Activated CD4-positive, alpha-beta T cell treated with anti-CD3 and anti-CD28 coated beads, Interleukin-2, amount 10 ng/mL, durations not matched to agents 24 days and 14 days (primary cell): Measurements from ENCODE around the gene LRRK1. TPM values are rescaled to one million over a fixed set of nuclear protein-coding genes. Genes with fewer than 3 reads are reported as not detected.

Source experiments
- DNase-seq: peaks from one replicate; pipeline ENCODE4 v3.0.0; 2022
- H3K27ac Mint-ChIP-seq: one replicate; pipeline ENCODE4 v1.8.0; 2022; ENCODE audit warnings: mild to moderate bottlenecking, mixed read lengths
- H3K27me3 Mint-ChIP-seq: one replicate; pipeline ENCODE4 v1.8.0; 2022; ENCODE audit warnings: mixed read lengths
- H3K36me3 Mint-ChIP-seq: one replicate; pipeline ENCODE4 v1.8.0; 2022; ENCODE audit warnings: low read depth, mild to moderate bottlenecking, mixed read lengths
- H3K4me1 Mint-ChIP-seq: one replicate; pipeline ENCODE4 v1.8.0; 2021; ENCODE audit warnings: mixed read lengths
- H3K4me3 Mint-ChIP-seq: one replicate; pipeline ENCODE4 v1.8.0; 2022; ENCODE audit warnings: mild to moderate bottlenecking, moderate library complexity, mixed read lengths
- H3K9me3 Mint-ChIP-seq: one replicate; pipeline ENCODE4 v1.8.0; 2021; ENCODE audit warnings: mixed read lengths
- intact Hi-C: fragments of 100-400 bp; cut with micrococcal nuclease; formaldehyde crosslinking; loops from one replicate; pipeline ENCODE4 v1.15.1; 2023
- total RNA-seq: library from RNA; stranded (reverse); gene quantifications from 2 replicates; pipeline ENCODE4 v1.2.3, GENCODE V29; 2022

The LRRK1 gene
- total RNA-seq, 1 donor from 2014 or later = 2.1 TPM

- no peaks in the 10 kb centered on the region for H3K36me3 Mint-ChIP-seq
- H3K9me3 Mint-ChIP-seq = no peaks in the 10 kb centered on the region
- no peak for DNase-seq
- peaks cover 16% of the 10 kb centered on the region for H3K4me1 Mint-ChIP-seq
- peaks cover 14% of the 10 kb centered on the region for H3K27me3 Mint-ChIP-seq
- H3K4me3 Mint-ChIP-seq = no peak overlapping the region
- intact Hi-C loops = no loop called here
- H3K27ac Mint-ChIP-seq = no peak overlapping the region
These were observed 91.6 kb downstream of the LRRK1 start for GRCh38 chr15:101010781-101011180.

DNA sequence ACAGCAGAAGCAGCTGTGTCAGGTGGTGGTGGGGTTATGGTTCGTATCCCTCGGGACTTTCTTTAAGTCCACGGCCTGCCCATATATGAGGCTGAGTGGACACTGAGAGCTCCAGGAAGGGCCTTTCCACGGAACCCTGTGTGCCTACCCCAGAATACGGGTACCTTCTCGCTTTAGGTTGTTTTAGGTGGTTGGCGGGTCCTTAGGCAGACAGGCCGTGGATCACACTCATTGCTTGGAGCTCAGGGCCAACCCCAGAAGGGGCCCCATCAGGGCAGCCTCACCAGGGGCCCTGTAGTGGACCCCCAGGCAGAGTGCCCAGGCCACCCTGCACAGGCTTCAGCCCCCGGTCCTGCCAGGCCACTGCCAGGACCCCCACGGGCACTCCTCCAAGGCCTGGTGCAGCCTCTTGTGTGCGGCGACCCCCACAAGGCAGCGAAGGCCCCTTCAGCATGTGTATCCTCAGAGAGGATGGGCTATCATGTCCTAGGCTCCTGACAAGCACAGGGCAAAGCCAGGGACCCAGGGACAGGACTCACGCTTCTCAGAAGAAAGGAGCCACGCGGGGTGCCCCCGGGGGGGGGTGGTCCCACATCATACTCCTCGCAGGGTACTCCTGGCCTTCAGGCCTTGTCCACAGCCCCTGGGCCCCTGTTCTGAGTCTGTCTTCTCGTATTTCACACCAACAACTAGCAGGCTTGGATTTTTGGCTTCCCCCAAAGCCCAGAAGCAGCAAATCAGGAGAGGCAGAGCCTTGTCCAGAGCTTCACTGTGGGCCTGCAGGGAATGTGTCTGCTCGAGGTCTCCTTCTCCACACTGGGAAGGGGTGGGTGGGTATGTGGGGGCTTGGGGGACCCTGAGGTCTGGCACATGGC, 93.4 kb downstream of the LRRK1 start:
- Mint-ChIP-seq H3K9me3 (no peaks in the 10 kb centered on the region), H3K4me3 (no peak overlapping the region), H3K27me3 (peaks cover 9% of the 10 kb centered on the region), H3K36me3 (no peaks in the 10 kb centered on the region), H3K27ac (no peak overlapping the region), H3K4me1 (peaks cover 10% of the 10 kb centered on the region)
- intact Hi-C loops = no loop called here
- DNase-seq = no peak

DNA sequence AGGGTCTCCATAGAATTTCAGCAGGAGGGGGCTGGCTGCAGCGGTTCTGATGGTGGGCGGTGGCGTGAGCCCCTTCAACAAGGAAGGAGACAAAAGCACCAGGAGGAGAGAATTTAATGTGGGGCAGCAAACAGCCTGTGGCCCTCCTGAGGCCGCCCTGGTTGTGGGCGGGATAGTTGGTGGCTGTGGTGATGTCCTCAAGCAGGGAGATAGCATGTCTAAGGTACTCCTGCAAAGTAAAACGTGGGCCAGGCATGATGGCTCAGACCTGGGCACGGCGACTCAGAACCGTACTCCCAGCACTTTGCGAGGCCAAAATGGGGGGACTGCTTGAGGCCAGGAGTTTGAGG, 94.0 kb downstream of the LRRK1 start:
- Mint-ChIP-seq H3K27me3 (peaks cover 5% of the 10 kb centered on the region), H3K27ac (no peak overlapping the region), H3K4me1 (peaks cover 5% of the 10 kb centered on the region), H3K36me3 (no peaks in the 10 kb centered on the region), H3K4me3 (no peak overlapping the region), H3K9me3 (no peaks in the 10 kb centered on the region)
- intact Hi-C loops = no loop called here
- DNase-seq = no peak

DNA sequence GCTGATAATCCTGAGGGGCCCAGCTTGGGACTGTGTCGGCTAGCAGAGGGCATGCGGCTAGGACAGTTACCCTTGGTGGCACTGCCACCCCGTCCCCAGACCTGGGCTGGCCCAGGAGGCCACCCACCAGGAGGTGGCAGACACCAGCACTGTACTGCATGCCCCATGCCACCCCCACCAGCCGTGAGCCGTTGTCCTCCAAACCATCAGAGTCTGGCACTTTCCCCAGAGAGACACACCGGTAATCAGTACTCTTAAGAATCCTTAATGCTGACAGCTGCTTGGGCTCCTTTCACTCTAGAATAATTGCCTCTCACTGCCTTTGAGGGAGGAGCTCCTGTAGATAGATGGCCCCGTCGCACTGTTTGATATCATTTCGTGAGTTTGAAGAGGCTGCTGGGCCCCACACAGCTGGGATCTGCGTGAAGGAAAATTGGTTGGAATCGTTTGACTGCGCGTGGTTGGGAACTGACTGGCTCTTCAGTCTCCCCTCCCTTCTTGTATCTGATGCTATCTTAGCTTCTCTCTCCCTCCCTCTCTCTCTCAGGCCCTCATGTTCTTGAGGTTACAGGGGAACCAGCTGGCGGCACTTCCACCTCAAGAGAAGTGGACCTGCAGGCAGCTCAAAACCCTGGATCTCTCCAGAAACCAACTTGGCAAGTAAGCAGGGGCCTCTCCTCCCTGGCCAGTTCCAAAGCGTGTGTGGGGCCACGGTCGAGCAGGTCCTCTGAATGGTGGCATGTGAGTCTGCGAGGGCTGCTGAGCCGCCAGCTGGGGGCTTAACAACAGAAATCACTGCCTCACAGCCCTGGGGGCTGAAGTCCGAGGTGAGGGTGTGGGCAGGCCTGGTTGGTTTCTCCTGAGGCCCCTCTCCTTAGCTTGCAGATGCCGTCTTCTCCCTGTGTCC, 94.9 kb downstream of the LRRK1 start:
- Mint-ChIP-seq H3K4me3 (no peak overlapping the region), H3K9me3 (no peaks in the 10 kb centered on the region), H3K27me3 (peaks cover 3% of the 10 kb centered on the region), H3K36me3 (no peaks in the 10 kb centered on the region), H3K4me1 (peaks cover 2% of the 10 kb centered on the region), H3K27ac (no peak overlapping the region)
- DNase-seq = no peak
- intact Hi-C loops = no loop called here

DNA sequence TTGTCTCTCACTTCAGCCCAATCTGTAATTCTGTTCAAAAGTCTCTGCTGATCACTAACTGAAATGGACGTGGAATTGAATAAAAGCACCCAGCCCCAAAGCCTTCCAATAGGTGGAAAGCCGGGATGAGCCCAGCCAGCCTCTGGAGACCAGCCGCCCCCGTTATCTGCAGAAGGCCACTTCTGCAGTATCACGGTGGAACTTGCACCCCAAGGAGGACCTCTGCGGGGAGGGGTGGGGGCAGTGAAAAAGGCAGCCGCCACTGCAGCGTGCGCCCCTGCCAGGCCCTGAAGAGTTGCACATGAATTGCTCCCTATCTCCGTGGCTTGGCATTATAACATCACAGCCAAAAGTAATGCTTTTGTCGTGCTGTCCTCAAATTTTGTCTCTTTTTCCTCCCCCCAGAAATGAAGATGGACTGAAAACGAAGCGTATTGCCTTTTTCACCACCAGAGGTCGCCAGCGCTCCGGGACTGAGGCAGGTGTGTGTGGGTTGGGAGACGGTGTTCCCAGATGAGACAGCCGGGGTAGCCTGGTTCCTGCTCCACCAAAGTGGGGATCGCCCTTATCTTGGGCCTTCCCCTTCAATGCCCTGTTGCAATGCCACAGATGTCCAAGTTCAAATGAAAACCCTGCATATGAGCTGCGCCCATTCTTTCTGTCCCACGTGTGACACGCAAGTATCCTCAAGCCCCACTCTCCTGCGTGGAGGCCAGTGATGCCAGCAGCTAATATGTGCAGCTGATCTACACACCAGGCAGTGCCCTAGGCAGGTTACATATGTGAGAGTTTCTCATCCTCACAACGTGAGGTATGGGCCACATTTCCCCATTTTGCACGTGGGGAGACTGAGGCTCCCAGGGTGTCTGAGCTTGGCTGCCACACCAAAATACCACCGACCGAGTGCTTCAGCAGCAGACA, 96.0 kb downstream of the LRRK1 start:
- Mint-ChIP-seq H3K9me3 (no peaks in the 10 kb centered on the region), H3K27me3 (peaks cover 5% of the 10 kb centered on the region), H3K27ac (no peak overlapping the region), H3K4me1 (peaks cover 2% of the 10 kb centered on the region), H3K36me3 (no peaks in the 10 kb centered on the region), H3K4me3 (no peak overlapping the region)
- intact Hi-C loops = loop anchor here (1.0 to 5.0 kb wide), 2 partner anchors 72 to 243 kb away; no protein-coding TSS in a partner anchor
- DNase-seq = peak; percentile 91

- Mint-ChIP-seq H3K36me3 (no peaks in the 10 kb centered on the region), H3K27ac (no peak overlapping the region), H3K4me3 (no peak overlapping the region), H3K9me3 (no peaks in the 10 kb centered on the region), H3K27me3 (peaks cover 4% of the 10 kb centered on the region), H3K4me1 (peaks cover 2% of the 10 kb centered on the region)
- DNase-seq = no peak
- intact Hi-C loops = loop anchor here (5.0 kb wide), 1 partner anchor 71 kb away; no protein-coding TSS in a partner anchor
These were observed 97.4 kb downstream of the LRRK1 start for GRCh38 chr15:101016581-101016980.

GRCh38 chr15:101017093-101017754, 98.1 kb downstream of the LRRK1 start:
- Mint-ChIP-seq H3K36me3 (no peaks in the 10 kb centered on the region), H3K4me1 (peaks cover 2% of the 10 kb centered on the region), H3K27me3 (peaks cover 4% of the 10 kb centered on the region), H3K4me3 (no peak overlapping the region), H3K9me3 (no peaks in the 10 kb centered on the region), H3K27ac (no peak overlapping the region)
- intact Hi-C loops = loop anchor here (5.0 kb wide), 1 partner anchor 70 kb away; no protein-coding TSS in a partner anchor
- no peak for DNase-seq

GRCh38 chr15:101018016-101018415, 98.9 kb downstream of the LRRK1 start:
- intact Hi-C loops = loop anchor here (5.0 kb wide), 1 partner anchor 69 kb away; no protein-coding TSS in a partner anchor
- H3K4me3 Mint-ChIP-seq = no peak overlapping the region
- no peaks in the 10 kb centered on the region for H3K9me3 Mint-ChIP-seq
- peaks cover 4% of the 10 kb centered on the region for H3K27me3 Mint-ChIP-seq
- no peaks in the 10 kb centered on the region for H3K36me3 Mint-ChIP-seq
- DNase-seq = no peak
- H3K4me1 Mint-ChIP-seq = peaks cover 2% of the 10 kb centered on the region
- H3K27ac Mint-ChIP-seq = no peak overlapping the region

- intact Hi-C loops = loop anchor here (5.0 kb wide), 1 partner anchor 69 kb away; no protein-coding TSS in a partner anchor
- Mint-ChIP-seq H3K27ac (no peak overlapping the region), H3K4me1 (peaks cover 2% of the 10 kb centered on the region), H3K9me3 (no peaks in the 10 kb centered on the region), H3K27me3 (peaks cover 4% of the 10 kb centered on the region), H3K36me3 (no peaks in the 10 kb centered on the region), H3K4me3 (no peak overlapping the region)
- DNase-seq = no peak
These were observed 99.3 kb downstream of the LRRK1 start for GRCh38 chr15:101018450-101018849.

DNA sequence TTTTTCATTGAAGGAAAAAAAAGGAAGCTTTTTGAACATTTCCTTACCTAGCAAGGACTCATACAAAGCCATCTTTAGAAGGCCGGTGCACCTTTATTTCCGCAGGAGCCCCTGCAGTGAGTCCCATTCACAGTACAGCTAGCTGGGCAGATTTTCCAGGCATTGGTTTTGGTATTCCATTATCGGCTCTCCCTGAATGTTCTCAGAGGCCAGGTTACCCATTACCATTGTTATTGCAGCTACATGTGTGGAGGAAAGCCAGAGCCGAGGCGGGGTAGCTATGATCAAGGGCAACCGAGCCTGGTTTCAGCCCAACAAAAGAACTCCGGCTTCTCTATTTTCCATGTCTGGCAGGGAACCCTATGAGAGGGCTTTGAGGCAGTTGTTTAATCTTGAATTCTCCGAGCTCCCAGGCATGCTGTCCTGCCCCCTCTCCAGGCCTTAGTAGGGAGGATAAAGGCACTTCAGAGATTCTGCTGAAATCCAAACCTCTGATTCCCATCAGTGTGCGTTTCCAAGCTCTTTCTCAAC, 100.3 kb downstream of the LRRK1 start:
- intact Hi-C loops = loop anchor here (5.0 kb wide), 1 partner anchor 68 kb away; no protein-coding TSS in a partner anchor
- H3K4me3 Mint-ChIP-seq = no peak overlapping the region
- peaks cover 3% of the 10 kb centered on the region for H3K27me3 Mint-ChIP-seq
- no peak overlapping the region for H3K27ac Mint-ChIP-seq
- H3K36me3 Mint-ChIP-seq = no peaks in the 10 kb centered on the region
- no peaks in the 10 kb centered on the region for H3K9me3 Mint-ChIP-seq
- peaks cover 2% of the 10 kb centered on the region for H3K4me1 Mint-ChIP-seq
- DNase-seq = no peak

DNA sequence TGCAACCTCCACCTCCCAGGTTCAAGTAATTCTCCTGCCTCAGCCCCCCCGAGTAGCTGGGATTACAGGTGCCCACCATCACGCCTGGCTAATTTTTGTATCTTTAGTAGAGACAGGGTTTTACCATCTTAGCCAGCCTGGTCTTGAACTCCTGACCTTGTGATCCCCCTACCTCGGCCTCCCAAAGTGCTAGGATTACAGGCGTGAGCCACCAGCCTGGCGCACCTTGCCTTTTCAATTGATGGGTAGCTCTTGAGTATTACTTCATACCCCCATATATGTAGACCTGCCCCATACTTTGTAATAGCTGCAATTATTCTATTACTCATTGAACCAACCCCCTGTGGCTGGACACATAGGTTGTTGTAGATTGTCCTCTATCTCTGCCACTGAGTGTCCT, 101.3 kb downstream of the LRRK1 start:
- no peaks in the 10 kb centered on the region for H3K4me1 Mint-ChIP-seq
- no peaks in the 10 kb centered on the region for H3K36me3 Mint-ChIP-seq
- no peak overlapping the region for H3K4me3 Mint-ChIP-seq
- peaks cover 3% of the 10 kb centered on the region for H3K27me3 Mint-ChIP-seq
- no peak for DNase-seq
- intact Hi-C loops = no loop called here
- H3K27ac Mint-ChIP-seq = no peak overlapping the region
- H3K9me3 Mint-ChIP-seq = no peaks in the 10 kb centered on the region

DNA sequence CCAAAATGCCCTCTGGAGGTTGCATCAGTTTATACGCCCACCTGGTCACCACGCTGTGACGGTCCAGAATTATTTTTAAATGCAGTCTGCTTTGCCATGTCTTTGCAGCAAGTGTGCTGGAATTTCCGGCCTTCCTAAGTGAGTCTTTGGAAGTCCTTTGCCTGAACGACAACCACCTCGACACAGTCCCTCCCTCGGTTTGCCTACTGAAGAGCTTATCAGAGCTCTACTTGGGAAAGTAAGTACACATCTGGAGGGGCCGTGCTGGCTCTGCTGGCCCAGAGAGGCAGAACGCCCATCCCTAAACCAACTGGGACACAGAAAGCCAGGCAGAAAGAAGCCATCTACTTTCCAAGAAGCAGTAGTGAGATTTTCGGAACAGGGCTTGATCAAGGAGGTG, 101.8 kb downstream of the LRRK1 start:
- intact Hi-C loops = no loop called here

More for the DNA sequence above, 101.8 kb downstream of the LRRK1 start:
- no peak overlapping the region for H3K27ac Mint-ChIP-seq
- H3K4me3 Mint-ChIP-seq = no peak overlapping the region
- no peaks in the 10 kb centered on the region for H3K4me1 Mint-ChIP-seq
- H3K36me3 Mint-ChIP-seq = no peaks in the 10 kb centered on the region
- peaks cover 3% of the 10 kb centered on the region for H3K27me3 Mint-ChIP-seq
- no peak for DNase-seq
- no peaks in the 10 kb centered on the region for H3K9me3 Mint-ChIP-seq
